Osteoblast (primary cell): ENCODE measurements around the gene CLEC12A. TPM values are rescaled to one million over a fixed set of nuclear protein-coding genes. Genes with fewer than 3 reads are reported as not detected.

Experiments
- DNase-seq: peaks from one replicate; pipeline ENCODE4 v3.0.0; 2011; ENCODE audit warnings: low spot score, mixed read lengths; ENCODE audit not compliant: insufficient read length; ENCODE audit errors: missing footprints
- H2AFZ ChIP-seq: 2 replicates; pipeline ENCODE4 v1.6.0; 2011; ENCODE audit warnings: mild to moderate bottlenecking, low read length
- H3K27ac ChIP-seq: 2 replicates; pipeline ENCODE4 v1.5.1; 2011; ENCODE audit warnings: mild to moderate bottlenecking, low read depth, low read length, moderate library complexity
- H3K27me3 ChIP-seq: 2 replicates; pipeline ENCODE4 v1.6.0; 2012; ENCODE audit warnings: mild to moderate bottlenecking, control low read depth, inconsistent platforms, low read length, moderate library complexity; ENCODE audit not compliant: insufficient read depth
- H3K36me3 ChIP-seq: 2 replicates; pipeline ENCODE4 v1.5.1; 2011; ENCODE audit warnings: mild to moderate bottlenecking, low read length, control low read depth, moderate library complexity; ENCODE audit not compliant: insufficient read depth
- H3K4me1 ChIP-seq: 2 replicates; pipeline ENCODE4 v1.5.1; 2011; ENCODE audit warnings: mild to moderate bottlenecking, low read length, control low read depth, moderate library complexity; ENCODE audit not compliant: insufficient read depth
- H3K4me2 ChIP-seq: 2 replicates; pipeline ENCODE4 v1.6.0; 2011; ENCODE audit warnings: mild to moderate bottlenecking, low read length; ENCODE audit not compliant: insufficient read depth
- H3K4me3 ChIP-seq: fragments of 200-600 bp; sonication (generic); 3 replicates; pipeline ENCODE4 v1.5.1; 2012; ENCODE audit warnings: mild to moderate bottlenecking, low read length, inconsistent platforms; ENCODE audit not compliant: insufficient read depth
- H3K79me2 ChIP-seq: 2 replicates; pipeline ENCODE4 v1.6.0; 2012; ENCODE audit warnings: mild to moderate bottlenecking, low read length, control low read depth, inconsistent platforms; ENCODE audit not compliant: insufficient read depth
- H3K9me3 ChIP-seq: 2 replicates; pipeline ENCODE4 v1.5.1; 2011; ENCODE audit warnings: low read depth, low read length, control low read depth
- H4K20me1 ChIP-seq: 2 replicates; pipeline ENCODE4 v1.6.0; 2012; ENCODE audit warnings: mild to moderate bottlenecking, low read length, control low read depth; ENCODE audit not compliant: insufficient read depth
- total RNA-seq: library from RNA; depleted of rRNA; stranded (reverse); fragments of >200 nt; gene quantifications from 2 replicates; pipeline ENCODE4 v1.2.3, GENCODE V29; 2012
- TF ChIP-seq, protein P1 (sequence below): IDR thresholded peaks from 2 replicates; pipeline ENCODE4 v1.5.1; 2011; ENCODE audit warnings: mild to moderate bottlenecking, low read depth, low read length, moderate library complexity; ENCODE audit errors: extremely low read depth

Gene CLEC12A
- total RNA-seq, 1 donor, result 0.72 TPM

DNA sequence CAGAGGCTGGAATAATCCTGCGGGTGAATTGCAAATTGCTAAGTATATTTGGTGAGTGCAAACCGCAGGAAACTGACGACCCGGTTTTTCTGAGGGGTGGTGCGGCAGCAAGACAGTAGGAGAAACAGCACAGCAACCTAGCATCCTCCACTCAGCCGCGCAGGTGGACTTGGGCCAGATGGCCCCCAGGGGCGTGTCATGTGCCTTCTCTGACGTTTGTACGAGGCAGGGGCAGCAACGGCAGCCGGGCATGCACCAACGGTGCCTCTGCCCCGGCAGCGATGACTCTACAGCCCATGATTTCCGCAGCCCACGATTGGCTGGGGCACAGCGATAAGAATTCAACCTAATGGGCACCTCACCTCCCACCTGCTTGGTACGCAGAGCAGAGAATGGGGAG, 28.0 kb upstream of the CLEC12A start:
- Histone ChIP-seq H2AFZ (no peak overlapping the region), H4K20me1 (no peaks in the 10 kb centered on the region), H3K4me1 (no peaks in the 10 kb centered on the region), H3K36me3 (no peaks in the 10 kb centered on the region), H3K27me3 (no peaks in the 10 kb centered on the region), H3K4me3 (no peak overlapping the region), H3K27ac (no peak overlapping the region), H3K4me2 (no peak overlapping the region), H3K9me3 (no peaks in the 10 kb centered on the region), H3K79me2 (no peaks in the 10 kb centered on the region)
- TF ChIP-seq, protein P1, sequence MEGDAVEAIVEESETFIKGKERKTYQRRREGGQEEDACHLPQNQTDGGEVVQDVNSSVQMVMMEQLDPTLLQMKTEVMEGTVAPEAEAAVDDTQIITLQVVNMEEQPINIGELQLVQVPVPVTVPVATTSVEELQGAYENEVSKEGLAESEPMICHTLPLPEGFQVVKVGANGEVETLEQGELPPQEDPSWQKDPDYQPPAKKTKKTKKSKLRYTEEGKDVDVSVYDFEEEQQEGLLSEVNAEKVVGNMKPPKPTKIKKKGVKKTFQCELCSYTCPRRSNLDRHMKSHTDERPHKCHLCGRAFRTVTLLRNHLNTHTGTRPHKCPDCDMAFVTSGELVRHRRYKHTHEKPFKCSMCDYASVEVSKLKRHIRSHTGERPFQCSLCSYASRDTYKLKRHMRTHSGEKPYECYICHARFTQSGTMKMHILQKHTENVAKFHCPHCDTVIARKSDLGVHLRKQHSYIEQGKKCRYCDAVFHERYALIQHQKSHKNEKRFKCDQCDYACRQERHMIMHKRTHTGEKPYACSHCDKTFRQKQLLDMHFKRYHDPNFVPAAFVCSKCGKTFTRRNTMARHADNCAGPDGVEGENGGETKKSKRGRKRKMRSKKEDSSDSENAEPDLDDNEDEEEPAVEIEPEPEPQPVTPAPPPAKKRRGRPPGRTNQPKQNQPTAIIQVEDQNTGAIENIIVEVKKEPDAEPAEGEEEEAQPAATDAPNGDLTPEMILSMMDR, result no peak
- DNase-seq, result no peak

- H4K20me1 ChIP-seq, result no peaks in the 10 kb centered on the region
- TF ChIP-seq, protein P1, result no peak
- no peak overlapping the region for H3K4me3 ChIP-seq
- H3K79me2 ChIP-seq, result no peaks in the 10 kb centered on the region
- no peaks in the 10 kb centered on the region for H3K36me3 ChIP-seq
- no peaks in the 10 kb centered on the region for H3K4me1 ChIP-seq
- no peak overlapping the region for H2AFZ ChIP-seq
- H3K4me2 ChIP-seq, result no peak overlapping the region
- no peaks in the 10 kb centered on the region for H3K9me3 ChIP-seq
- no peaks in the 10 kb centered on the region for H3K27me3 ChIP-seq
- no peak for DNase-seq
- H3K27ac ChIP-seq, result no peak overlapping the region
These were observed 26.8 kb upstream of the CLEC12A start for GRCh38 chr12:9944391-9944790.

DNA sequence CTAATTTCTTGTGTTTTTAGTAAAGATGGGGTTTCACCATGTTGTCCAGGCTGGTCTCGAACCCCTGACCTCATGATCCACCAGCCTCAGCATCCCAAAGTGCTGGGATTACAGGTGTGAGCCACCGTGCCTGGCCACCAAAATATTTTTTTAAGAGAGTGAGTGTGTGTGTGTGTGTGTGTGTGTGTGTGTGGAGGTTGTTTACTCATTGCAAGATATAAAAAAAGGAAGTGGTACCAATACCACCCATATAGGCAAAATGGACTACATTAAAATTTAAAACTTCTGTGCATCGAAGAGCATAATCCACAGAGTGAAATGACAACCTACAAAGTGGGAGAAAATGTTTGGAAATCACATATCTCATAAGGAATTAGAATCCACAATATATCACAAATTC, 23.5 kb upstream of the CLEC12A start:
- H4K20me1 ChIP-seq, result no peaks in the 10 kb centered on the region
- H3K27me3 ChIP-seq, result no peaks in the 10 kb centered on the region
- no peak overlapping the region for H3K4me3 ChIP-seq
- H3K27ac ChIP-seq, result no peak overlapping the region
- TF ChIP-seq, protein P1, result no peak
- H3K9me3 ChIP-seq, result no peaks in the 10 kb centered on the region
- DNase-seq, result no peak
- no peaks in the 10 kb centered on the region for H3K4me1 ChIP-seq
- H3K79me2 ChIP-seq, result no peaks in the 10 kb centered on the region
- no peak overlapping the region for H3K4me2 ChIP-seq
- no peaks in the 10 kb centered on the region for H3K36me3 ChIP-seq
- no peak overlapping the region for H2AFZ ChIP-seq

- no peaks in the 10 kb centered on the region for H3K79me2 ChIP-seq
- no peak overlapping the region for H3K4me2 ChIP-seq
- no peak overlapping the region for H3K27ac ChIP-seq
- TF ChIP-seq, protein P1, result no peak
- H3K9me3 ChIP-seq, result no peaks in the 10 kb centered on the region
- H3K36me3 ChIP-seq, result no peaks in the 10 kb centered on the region
- no peak for DNase-seq
- H4K20me1 ChIP-seq, result no peaks in the 10 kb centered on the region
- no peaks in the 10 kb centered on the region for H3K4me1 ChIP-seq
- H2AFZ ChIP-seq, result no peak overlapping the region
- H3K27me3 ChIP-seq, result no peaks in the 10 kb centered on the region
- no peak overlapping the region for H3K4me3 ChIP-seq
These were observed 22.5 kb upstream of the CLEC12A start for GRCh38 chr12:9948606-9949296.
